ENCODE data around the gene OR1J2. TPM values are rescaled to one million over a fixed set of nuclear protein-coding genes. Genes with fewer than 3 reads are reported as not detected.

Gene OR1J2, protein sequence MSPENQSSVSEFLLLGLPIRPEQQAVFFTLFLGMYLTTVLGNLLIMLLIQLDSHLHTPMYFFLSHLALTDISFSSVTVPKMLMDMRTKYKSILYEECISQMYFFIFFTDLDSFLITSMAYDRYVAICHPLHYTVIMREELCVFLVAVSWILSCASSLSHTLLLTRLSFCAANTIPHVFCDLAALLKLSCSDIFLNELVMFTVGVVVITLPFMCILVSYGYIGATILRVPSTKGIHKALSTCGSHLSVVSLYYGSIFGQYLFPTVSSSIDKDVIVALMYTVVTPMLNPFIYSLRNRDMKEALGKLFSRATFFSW
- total RNA-seq = not detected

DNA sequence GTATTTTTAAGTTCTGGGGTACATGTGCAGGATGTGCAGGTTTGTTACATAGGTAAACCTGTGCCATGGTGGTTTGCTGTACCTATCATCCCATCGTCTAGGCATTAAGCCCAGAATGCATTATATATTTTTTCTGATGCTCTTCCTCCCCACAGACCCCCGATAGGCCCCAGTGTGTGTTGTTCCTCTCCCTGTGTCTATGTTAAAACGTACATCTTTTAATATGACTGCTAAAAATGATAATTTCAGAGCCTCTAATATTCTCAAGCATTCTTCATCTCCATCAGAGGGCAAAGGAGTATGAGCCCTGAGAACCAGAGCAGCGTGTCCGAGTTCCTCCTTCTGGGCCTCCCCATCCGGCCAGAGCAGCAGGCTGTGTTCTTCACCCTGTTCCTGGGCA lies at the start of gene OR1J2:
OR1J2 (plus strand) TSS at position 301 of the 400 bp plus-strand sequence; CDS start at position 301, 0 bp downstream.
- no peak within 1 kb of the TSS for H3K27ac ChIP-seq
- TF ChIP-seq, protein P1, sequence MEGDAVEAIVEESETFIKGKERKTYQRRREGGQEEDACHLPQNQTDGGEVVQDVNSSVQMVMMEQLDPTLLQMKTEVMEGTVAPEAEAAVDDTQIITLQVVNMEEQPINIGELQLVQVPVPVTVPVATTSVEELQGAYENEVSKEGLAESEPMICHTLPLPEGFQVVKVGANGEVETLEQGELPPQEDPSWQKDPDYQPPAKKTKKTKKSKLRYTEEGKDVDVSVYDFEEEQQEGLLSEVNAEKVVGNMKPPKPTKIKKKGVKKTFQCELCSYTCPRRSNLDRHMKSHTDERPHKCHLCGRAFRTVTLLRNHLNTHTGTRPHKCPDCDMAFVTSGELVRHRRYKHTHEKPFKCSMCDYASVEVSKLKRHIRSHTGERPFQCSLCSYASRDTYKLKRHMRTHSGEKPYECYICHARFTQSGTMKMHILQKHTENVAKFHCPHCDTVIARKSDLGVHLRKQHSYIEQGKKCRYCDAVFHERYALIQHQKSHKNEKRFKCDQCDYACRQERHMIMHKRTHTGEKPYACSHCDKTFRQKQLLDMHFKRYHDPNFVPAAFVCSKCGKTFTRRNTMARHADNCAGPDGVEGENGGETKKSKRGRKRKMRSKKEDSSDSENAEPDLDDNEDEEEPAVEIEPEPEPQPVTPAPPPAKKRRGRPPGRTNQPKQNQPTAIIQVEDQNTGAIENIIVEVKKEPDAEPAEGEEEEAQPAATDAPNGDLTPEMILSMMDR (IDR thresholded peaks at IDR 0.05) = no peak
- TF ChIP-seq POLR2A (IDR thresholded peaks at IDR 0.05) (no peak), POLR2AphosphoS5 (IDR thresholded peaks at IDR 0.05) (no peak)

DNA sequence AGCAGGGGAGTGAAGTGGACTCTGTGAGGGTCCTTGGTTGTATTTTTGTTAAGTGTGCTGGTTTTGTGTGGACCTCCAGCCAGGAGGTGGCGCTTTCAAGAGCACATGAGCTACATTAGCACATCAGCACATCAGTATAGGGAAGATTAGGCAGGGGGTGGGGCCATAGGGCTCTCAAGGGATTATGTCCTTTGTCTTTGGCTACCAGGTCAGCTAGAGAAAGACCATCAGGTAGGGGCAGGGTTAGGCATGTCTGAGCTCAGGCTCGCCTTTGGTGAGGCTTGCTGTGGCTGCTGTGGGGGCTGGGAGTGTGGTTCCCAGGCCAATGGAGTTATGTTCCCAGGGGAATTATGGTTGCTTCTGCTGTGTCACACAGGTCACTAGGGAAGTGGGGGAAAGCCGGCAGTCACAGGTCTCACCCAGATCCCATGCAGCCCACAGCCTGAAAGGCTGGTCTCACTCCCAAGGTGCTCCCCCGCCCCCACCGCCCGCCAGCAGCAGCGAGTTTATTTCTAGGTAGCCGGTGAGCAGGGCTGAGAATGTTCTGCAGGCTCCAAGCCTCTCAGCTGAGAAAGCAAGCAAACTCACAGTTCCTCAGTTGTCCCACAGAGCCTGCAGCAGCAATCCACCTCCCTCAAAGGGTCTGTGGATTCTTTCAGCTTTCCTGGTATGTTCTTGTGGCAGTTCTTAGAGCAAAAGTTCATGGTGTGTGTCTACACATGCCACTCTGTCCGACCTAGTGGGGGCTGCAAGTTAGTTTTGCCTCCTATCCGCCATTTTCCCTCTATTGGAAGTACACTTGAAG lies 46.6 kb upstream of the OR1J2 start:
- H3K4me1 ChIP-seq = no peaks in the 10 kb centered on the region
- intact Hi-C loops (cut with DNase I; ENCODE audit: low total_unique reads) = no loop called here
- no peaks in the 10 kb centered on the region for H3K36me3 ChIP-seq
- peak overlapping the region; percentile 35 to 41 for H3K27ac ChIP-seq
- peak overlapping the region; percentile 38 to 60 (median 44) for H3K4me3 ChIP-seq
- TF ChIP-seq, protein P1 (IDR thresholded peaks at IDR 0.05) = no peak
- TF ChIP-seq POLR2A (IDR thresholded peaks at IDR 0.05) (no peak), POLR2AphosphoS5 (IDR thresholded peaks at IDR 0.05) (no peak)
- no peaks in the 10 kb centered on the region for H3K9me3 ChIP-seq
- no peak for DNase-seq (ENCODE audit: low spot score in 2 of 2)
- H3K27me3 ChIP-seq = no peaks in the 10 kb centered on the region

More for the DNA sequence above, at the start of gene OR1J2:
- intact Hi-C loops (cut with DNase I; ENCODE audit: low total_unique reads) = no loop called here
- Histone ChIP-seq H3K4me3 (no peak within 1 kb of the TSS), H3K9me3 (no peaks in the 10 kb centered on the region), H3K36me3 (no peaks in the 10 kb centered on the region), H3K4me1 (no peaks in the 10 kb centered on the region), H3K27me3 (no peaks in the 10 kb centered on the region)
- no peak for DNase-seq (ENCODE audit: low spot score in 2 of 2)

DNA sequence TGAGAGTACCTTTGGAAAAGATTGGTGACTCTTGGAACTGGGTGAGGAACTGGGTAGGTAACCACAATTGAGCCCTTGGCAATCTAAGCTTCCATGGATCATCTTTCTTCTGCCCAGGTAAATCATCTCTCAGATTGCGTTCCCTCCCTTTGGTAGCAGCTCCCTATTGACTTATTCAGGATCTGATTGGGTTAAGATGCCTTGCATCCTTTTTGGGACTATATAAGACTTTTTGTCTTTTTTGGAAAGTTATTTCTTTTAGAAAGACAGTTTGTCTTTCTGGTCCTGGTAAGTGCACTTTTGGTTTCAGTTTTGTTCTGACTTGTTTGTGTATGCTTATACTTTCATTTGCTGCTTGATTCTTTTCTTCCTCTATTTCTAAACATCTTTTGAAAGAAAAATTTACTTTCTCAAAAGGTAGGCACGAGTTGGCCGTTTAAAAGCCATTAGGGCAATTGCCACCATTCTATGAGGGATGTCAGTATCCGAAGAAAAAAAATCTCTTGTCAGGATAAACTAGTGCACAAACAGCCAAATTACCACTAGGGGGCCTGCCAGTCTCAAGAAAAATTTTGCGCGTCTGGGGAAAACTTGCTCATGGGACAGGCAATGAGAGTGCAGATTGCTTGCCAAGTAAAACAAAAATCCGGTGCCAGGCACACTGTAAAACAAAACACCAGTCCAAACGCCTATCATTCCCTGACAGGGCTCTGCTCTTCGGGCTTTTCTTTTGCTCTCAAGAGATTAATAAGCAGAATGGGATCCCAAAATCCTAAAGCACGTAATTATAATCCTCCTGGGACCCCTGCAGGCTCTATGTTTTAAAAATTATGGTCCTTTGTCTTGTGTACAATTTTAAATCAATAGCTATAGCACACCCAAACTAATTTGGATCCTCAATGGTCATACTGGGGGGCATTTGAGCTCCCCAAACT lies 45.7 kb upstream of the OR1J2 start:
- Histone ChIP-seq H3K36me3 (no peaks in the 10 kb centered on the region), H3K4me3 (peak overlapping the region; percentile 38 to 60 (median 44)), H3K4me1 (no peaks in the 10 kb centered on the region), H3K27ac (peak overlapping the region; percentile 35 to 41), H3K9me3 (no peaks in the 10 kb centered on the region), H3K27me3 (no peaks in the 10 kb centered on the region)
- intact Hi-C loops (cut with DNase I; ENCODE audit: low total_unique reads) = no loop called here
- peak; percentile 76 to 81 for DNase-seq (ENCODE audit: low spot score in 2 of 2)
- TF ChIP-seq POLR2A (IDR thresholded peaks at IDR 0.05) (no peak), POLR2AphosphoS5 (IDR thresholded peaks at IDR 0.05) (peak in 2 of 3 donors; percentile 45 to 53)
- TF ChIP-seq, protein P1 (IDR thresholded peaks at IDR 0.05) = peak; percentile 87 to 91 (median 89)

DNA sequence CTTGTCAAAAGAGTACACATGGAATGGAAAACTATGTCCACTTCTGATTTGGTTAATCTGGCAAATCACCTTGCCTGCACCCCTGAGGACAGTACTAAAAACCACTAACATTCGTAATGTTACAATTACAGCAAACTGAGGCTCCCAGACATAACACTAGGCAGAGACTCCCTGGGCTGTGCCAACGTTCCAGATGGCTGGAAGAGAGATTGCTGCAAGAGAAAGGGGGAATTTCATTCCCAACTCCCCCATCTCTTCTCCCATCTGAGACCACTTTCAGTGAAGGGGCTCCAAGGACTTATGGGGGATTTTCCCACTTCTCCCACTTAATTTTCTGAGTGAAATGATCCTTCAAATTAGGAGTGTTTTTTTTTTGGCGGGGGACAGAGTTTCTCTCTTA lies 44.1 kb upstream of the OR1J2 start:
- H3K9me3 ChIP-seq = no peaks in the 10 kb centered on the region
- H3K27me3 ChIP-seq = no peaks in the 10 kb centered on the region
- no peaks in the 10 kb centered on the region for H3K4me1 ChIP-seq
- H3K27ac ChIP-seq = no peak overlapping the region
- no peak overlapping the region for H3K4me3 ChIP-seq
- no peaks in the 10 kb centered on the region for H3K36me3 ChIP-seq
- no peak for DNase-seq (ENCODE audit: low spot score in 2 of 2)
- TF ChIP-seq, protein P1 (IDR thresholded peaks at IDR 0.05) = no peak
- TF ChIP-seq POLR2AphosphoS5 (IDR thresholded peaks at IDR 0.05) = no peak
- no peak for TF ChIP-seq POLR2A (IDR thresholded peaks at IDR 0.05)
- intact Hi-C loops (cut with DNase I; ENCODE audit: low total_unique reads) = no loop called here
